ENCODE results near the gene MAPK8.

The MAPK8 gene

GRCh38 chr10:48306265-48306869 is at the start of gene MAPK8:
TSS of gene MAPK8 (plus strand) at chr10:48306677. CDS start at chr10:48401661, 94,984 bp downstream.
- peak within 1 kb of the TSS; percentile 77 for H3K4me3 ChIP-seq (ENCODE audit: low read depth, low read length)

GRCh38 chr10:48257407-48257961 is 49.0 kb upstream of the MAPK8 start:
- H3K36me3 ChIP-seq (ENCODE audit: control insufficient read depth, insufficient read depth, low read length), result no peaks in the 10 kb centered on the region
- no peak overlapping the region for H3K27ac ChIP-seq
- no peak overlapping the region for H3K4me3 ChIP-seq (ENCODE audit: low read depth, low read length)
- TF ChIP-seq CTCF (IDR thresholded peaks at IDR 0.05), result no peak
- H3K27me3 ChIP-seq (ENCODE audit: control insufficient read depth, insufficient read depth, low read length), result no peaks in the 10 kb centered on the region
- no peak overlapping the region for H3K9ac ChIP-seq
- no peak overlapping the region for H3K4me2 ChIP-seq (ENCODE audit: low read length)
- no peaks in the 10 kb centered on the region for H3K9me3 ChIP-seq (ENCODE audit: control insufficient read depth, low read length)
- no peaks in the 10 kb centered on the region for H3K79me2 ChIP-seq
- H3K4me1 ChIP-seq, result no peaks in the 10 kb centered on the region
- no peak overlapping the region for H2AFZ ChIP-seq

More at GRCh38 chr10:48306265-48306869, at the start of gene MAPK8:
- no peak for TF ChIP-seq CTCF (IDR thresholded peaks at IDR 0.05)
- peaks cover 3% of the 10 kb centered on the region for H3K4me1 ChIP-seq
- peak within 1 kb of the TSS; percentile 90 for H2AFZ ChIP-seq
- H3K4me2 ChIP-seq (ENCODE audit: low read length), result peak within 1 kb of the TSS; percentile 86
- H3K79me2 ChIP-seq, result peaks cover 30% of the 10 kb centered on the region
- peak within 1 kb of the TSS; percentile 87 for H3K9ac ChIP-seq
- H3K27ac ChIP-seq, result peak within 1 kb of the TSS; percentile 86
- no peaks in the 10 kb centered on the region for H3K9me3 ChIP-seq (ENCODE audit: control insufficient read depth, low read length)
- no peaks in the 10 kb centered on the region for H3K27me3 ChIP-seq (ENCODE audit: control insufficient read depth, insufficient read depth, low read length)
- H3K36me3 ChIP-seq (ENCODE audit: control insufficient read depth, insufficient read depth, low read length), result no peaks in the 10 kb centered on the region

GRCh38 chr10:48258105-48258504 is 48.4 kb upstream of the MAPK8 start:
- no peak overlapping the region for H3K9ac ChIP-seq
- no peaks in the 10 kb centered on the region for H3K4me1 ChIP-seq
- no peak overlapping the region for H2AFZ ChIP-seq
- H3K4me2 ChIP-seq (ENCODE audit: low read length), result no peak overlapping the region
- no peak overlapping the region for H3K27ac ChIP-seq
- no peak overlapping the region for H3K4me3 ChIP-seq (ENCODE audit: low read depth, low read length)
- no peak for TF ChIP-seq CTCF (IDR thresholded peaks at IDR 0.05)
- H3K27me3 ChIP-seq (ENCODE audit: control insufficient read depth, insufficient read depth, low read length), result no peaks in the 10 kb centered on the region
- no peaks in the 10 kb centered on the region for H3K79me2 ChIP-seq
- H3K9me3 ChIP-seq (ENCODE audit: control insufficient read depth, low read length), result no peaks in the 10 kb centered on the region
- H3K36me3 ChIP-seq (ENCODE audit: control insufficient read depth, insufficient read depth, low read length), result no peaks in the 10 kb centered on the region

- no peaks in the 10 kb centered on the region for H3K27me3 ChIP-seq (ENCODE audit: control insufficient read depth, insufficient read depth, low read length)
- H3K27ac ChIP-seq, result no peak overlapping the region
- TF ChIP-seq CTCF (IDR thresholded peaks at IDR 0.05), result no peak
- H3K36me3 ChIP-seq (ENCODE audit: control insufficient read depth, insufficient read depth, low read length), result no peaks in the 10 kb centered on the region
- H3K9ac ChIP-seq, result no peak overlapping the region
- no peak overlapping the region for H2AFZ ChIP-seq
- H3K4me1 ChIP-seq, result no peaks in the 10 kb centered on the region
- H3K4me3 ChIP-seq (ENCODE audit: low read depth, low read length), result no peak overlapping the region
- H3K4me2 ChIP-seq (ENCODE audit: low read length), result no peak overlapping the region
- H3K79me2 ChIP-seq, result no peaks in the 10 kb centered on the region
- H3K9me3 ChIP-seq (ENCODE audit: control insufficient read depth, low read length), result no peaks in the 10 kb centered on the region
Observed at GRCh38 chr10:48266528-48266927, 39.9 kb upstream of the MAPK8 start.

Data from parathyroid adenoma (tissue), 2 donors.